ENCODE measurements around the gene LPAR3. TPM values are rescaled to one million over a fixed set of nuclear protein-coding genes. Genes with fewer than 3 reads are reported as not detected.
"Not testable (repeated sequence)": the region's sequence is repeated elsewhere in the genome, so short reads cannot be mapped to it uniquely, and the experiment has no call there.

Gene LPAR3
- polyA plus RNA-seq, 1 of the 3 experiments (the other 2 are of a cell fraction) = 0.08 TPM

GRCh38 chr1:84912726-84913554 is 19.9 kb upstream of the LPAR3 start (continued):
- no peak for TF ChIP-seq IRF3 (IDR thresholded peaks at IDR 0.05; ENCODE audit: low read depth, low read length)
- TF ChIP-seq GATA2 (CRISPR knock-in tag; IDR thresholded peaks at IDR 0.05) = no peak
- TF ChIP-seq RXRA (IDR thresholded peaks at IDR 0.05; ENCODE audit: borderline replicate concordance, low read depth) = no peak
- TF ChIP-seq MXI1 (IDR thresholded peaks at IDR 0.05; ENCODE audit: low read depth, low read length) = no peak
- TF ChIP-seq JUND (IDR thresholded peaks at IDR 0.05) = no peak

GRCh38 chr1:84908746-84909464 is 15.9 kb upstream of the LPAR3 start:
- DNase-seq; H3K27ac ChIP-seq (ENCODE audit: low read depth in 2 of 2, low read length in 1 of 2); H3K79me2 ChIP-seq (ENCODE audit: insufficient read depth); H4K20me1 ChIP-seq (ENCODE audit: insufficient read depth); H3K9me2 ChIP-seq; POLR2A ChIA-PET; H3K4me3 ChIP-seq (ENCODE audit: low read depth in 2 of 2, low read length in 1 of 2); H3K27me3 ChIP-seq (ENCODE audit: insufficient read depth); H3K4me1 ChIP-seq (ENCODE audit: control insufficient read depth in 1 of 2, insufficient read depth in 2 of 2, low read depth in 1 of 2, low read length in 1 of 2); H3K9me3 ChIP-seq; H3K36me3 ChIP-seq (replicated peaks in 1 of 2; ENCODE audit: control insufficient read depth in 1 of 2, insufficient read depth in 2 of 2, low read length in 1 of 2); H3K4me2 ChIP-seq; H3F3A ChIP-seq (replicated peaks; ENCODE audit: insufficient read depth); H3K9ac ChIP-seq; H2AFZ ChIP-seq (ENCODE audit: low read depth): not testable (repeated sequence)
- CTCF ChIA-PET = interaction anchor here (0.6 kb wide), 1 partner anchor 36 kb away, joined by 3 read pairs; no protein-coding TSS in a partner anchor
- 43% methylated on average over 4 of the region's 4 CpGs for WGBS (ENCODE audit: low lambda C conversion rate)

GRCh38 chr1:84907095-84907827 is 14.3 kb upstream of the LPAR3 start:
- ChIA-PET POLR2A (no interaction called here), CTCF (no interaction called here)
- Histone ChIP-seq H3K27ac (ENCODE audit: low read depth in 2 of 2, low read length in 1 of 2) (no peak overlapping the region), H3K4me2 (no peak overlapping the region), H3K79me2 (ENCODE audit: insufficient read depth) (no peaks in the 10 kb centered on the region), H3K36me3 (replicated peaks in 1 of 2; ENCODE audit: control insufficient read depth in 1 of 2, insufficient read depth in 2 of 2, low read length in 1 of 2) (no peaks in the 10 kb centered on the region), H3K9me2 (no peaks in the 10 kb centered on the region), H3K9ac (no peak overlapping the region), H4K20me1 (ENCODE audit: insufficient read depth) (no peaks in the 10 kb centered on the region), H3K4me1 (ENCODE audit: control insufficient read depth in 1 of 2, insufficient read depth in 2 of 2, low read depth in 1 of 2, low read length in 1 of 2) (no peaks in the 10 kb centered on the region), H3K27me3 (ENCODE audit: insufficient read depth) (no peaks in the 10 kb centered on the region; the same call in 1 of the 2 replicates), H3K9me3 (no peaks in the 10 kb centered on the region), H2AFZ (ENCODE audit: low read depth) (no peak overlapping the region), H3F3A (replicated peaks; ENCODE audit: insufficient read depth) (no peaks in the 10 kb centered on the region), H3K4me3 (ENCODE audit: low read depth in 2 of 2, low read length in 1 of 2) (no peak overlapping the region)
- TF ChIP-seq USF1 (IDR thresholded peaks at IDR 0.05; ENCODE audit: borderline replicate concordance, low read depth) = no peak
- no peak for TF ChIP-seq MAX (IDR thresholded peaks at IDR 0.05; ENCODE audit: low read depth)
- TF ChIP-seq ELF1 (IDR thresholded peaks at IDR 0.05) = no peak
- TF ChIP-seq YY1 (IDR thresholded peaks at IDR 0.05; ENCODE audit: low read depth) = no peak
- TF ChIP-seq POLR2AphosphoS5 (IDR thresholded peaks at IDR 0.05; ENCODE audit: low read depth, low read length) = no peak
- no peak for TF ChIP-seq MEF2A (IDR thresholded peaks at IDR 0.05; ENCODE audit: borderline replicate concordance, low read depth)
- TF ChIP-seq FOXJ3 (CRISPR knock-in tag; IDR thresholded peaks at IDR 0.05) = no peak
- no peak for TF ChIP-seq NRF1 (IDR thresholded peaks at IDR 0.05; ENCODE audit: low read depth, low read length)
- no peak for TF ChIP-seq PBX3 (IDR thresholded peaks at IDR 0.05)
- no peak for TF ChIP-seq RFX5 (IDR thresholded peaks at IDR 0.05; ENCODE audit: low read length)
- TF ChIP-seq FOSL2 (IDR thresholded peaks at IDR 0.05; ENCODE audit: borderline replicate concordance, low read depth) = no peak
- no peak for DNase-seq
- 32% methylated on average over 6 of the region's 6 CpGs for WGBS (ENCODE audit: low lambda C conversion rate)

- CTCF ChIA-PET; H3K4me1 ChIP-seq (ENCODE audit: control insufficient read depth in 1 of 2, insufficient read depth in 2 of 2, low read depth in 1 of 2, low read length in 1 of 2); H3K9ac ChIP-seq; H2AFZ ChIP-seq (ENCODE audit: low read depth); H3K9me3 ChIP-seq; H3K27me3 ChIP-seq (ENCODE audit: insufficient read depth); H3K4me3 ChIP-seq (ENCODE audit: low read depth in 2 of 2, low read length in 1 of 2); H3K79me2 ChIP-seq (ENCODE audit: insufficient read depth); DNase-seq; H3F3A ChIP-seq (replicated peaks; ENCODE audit: insufficient read depth); H3K9me2 ChIP-seq; H4K20me1 ChIP-seq (ENCODE audit: insufficient read depth); H3K27ac ChIP-seq (ENCODE audit: low read depth in 2 of 2, low read length in 1 of 2); H3K4me2 ChIP-seq; POLR2A ChIA-PET; H3K36me3 ChIP-seq (replicated peaks in 1 of 2; ENCODE audit: control insufficient read depth in 1 of 2, insufficient read depth in 2 of 2, low read length in 1 of 2): not testable (repeated sequence)
- WGBS (ENCODE audit: low lambda C conversion rate) = 56% methylated on average over 7 of the region's 7 CpGs
Observed at GRCh38 chr1:84902727-84903126, 9.7 kb upstream of the LPAR3 start.

Data from SK-N-SH (cell line).